Smooth muscle cell (in vitro differentiated cells): ENCODE results near the gene MAPKAP1. TPM values are rescaled to one million over a fixed set of nuclear protein-coding genes. Genes with fewer than 3 reads are reported as not detected.

ENCODE experiments used
- DNase-seq: peaks from one replicate; lab custom pipeline; 2025; ENCODE audit not compliant: unreplicated experiment; lab: John Stamatoyannopoulos, UW
- H2AFZ ChIP-seq: fragments of 200-600 bp; sonication (generic); 2 replicates; pipeline ENCODE4 v1.6.0; 2016; ENCODE audit warnings: antibody characterized with exemption, low read depth, mild to moderate bottlenecking
- H3F3A ChIP-seq: fragments of 200-600 bp; sonication (generic); 2 replicates; pipeline ENCODE4 v1.6.0; 2017; ENCODE audit warnings: antibody characterized with exemption, low read depth
- H3K27ac ChIP-seq: fragments of 200-600 bp; sonication (generic); 2 replicates; pipeline ENCODE4 v1.5.1; 2016; ENCODE audit warnings: low read depth, mild to moderate bottlenecking
- H3K27me3 ChIP-seq: fragments of 200-600 bp; sonication (generic); 2 replicates; pipeline ENCODE4 v1.6.1; 2016; ENCODE audit warnings: low read depth, mild to moderate bottlenecking
- H3K36me3 ChIP-seq: fragments of 200-600 bp; sonication (generic); 2 replicates; pipeline ENCODE4 v1.5.1; 2016; ENCODE audit warnings: low read depth
- H3K4me1 ChIP-seq: fragments of 200-600 bp; sonication (generic); 2 replicates; pipeline ENCODE4 v1.5.1; 2016; ENCODE audit warnings: low read depth
- H3K4me2 ChIP-seq: fragments of 200-600 bp; sonication (generic); 2 replicates; pipeline ENCODE4 v1.6.0; 2016; ENCODE audit warnings: mild to moderate bottlenecking
- H3K4me3 ChIP-seq: fragments of 200-600 bp; sonication (generic); 2 replicates; pipeline ENCODE4 v1.5.1; 2016; ENCODE audit warnings: mild to moderate bottlenecking
- H3K79me2 ChIP-seq: fragments of 200-600 bp; sonication (generic); 2 replicates; pipeline ENCODE4 v1.6.0; 2016; ENCODE audit warnings: low read depth, mild to moderate bottlenecking
- H3K9ac ChIP-seq: fragments of 200-600 bp; sonication (generic); 2 replicates; pipeline ENCODE4 v1.6.0; 2016; ENCODE audit warnings: low read depth
- H3K9me3 ChIP-seq: fragments of 200-600 bp; sonication (generic); replicated peaks from 2 replicates; pipeline ENCODE4 v1.5.1; 2016; ENCODE audit warnings: low read depth
- H4K20me1 ChIP-seq: fragments of 200-600 bp; sonication (generic); 2 replicates; pipeline ENCODE4 v1.6.0; 2016; ENCODE audit warnings: low read depth
- WGBS: methylation state at CpG from one replicate; pipeline ENCODE4 v1.1.7; 2016; ENCODE audit warnings: low lambda C conversion rate; 5-methylcytosine and 5-hydroxymethylcytosine counted together
- polyA plus RNA-seq: library from polyadenylated mRNA; unstranded; fragments of >200 nt; fragmentation: Nextera tagmentation; extraction: Ambion mirVana; gene quantifications from 2 replicates; pipeline ENCODE4 v1.2.1, GENCODE V29; 2016
- total RNA-seq: library from RNA; depleted of rRNA; stranded (reverse); fragments of >200 nt; gene quantifications from 2 replicates; pipeline ENCODE4 v1.2.3, GENCODE V29; 2014
- TF ChIP-seq, protein P1 (sequence below): fragments of 200-600 bp; sonication (generic); IDR thresholded peaks from 2 replicates; pipeline ENCODE4 v1.5.1; 2017; ENCODE audit warnings: borderline replicate concordance, mild to moderate bottlenecking, antibody characterized with exemption; ENCODE audit not compliant: insufficient read depth, poor library complexity, severe bottlenecking

Gene MAPKAP1
- total and polyA plus RNA-seq, 2 experiments from 2014 or later: 50.1 to 74.5 TPM

GRCh38 chr9:125687163-125687863, 19.7 kb downstream of the MAPKAP1 start:
- TF ChIP-seq, protein P1, sequence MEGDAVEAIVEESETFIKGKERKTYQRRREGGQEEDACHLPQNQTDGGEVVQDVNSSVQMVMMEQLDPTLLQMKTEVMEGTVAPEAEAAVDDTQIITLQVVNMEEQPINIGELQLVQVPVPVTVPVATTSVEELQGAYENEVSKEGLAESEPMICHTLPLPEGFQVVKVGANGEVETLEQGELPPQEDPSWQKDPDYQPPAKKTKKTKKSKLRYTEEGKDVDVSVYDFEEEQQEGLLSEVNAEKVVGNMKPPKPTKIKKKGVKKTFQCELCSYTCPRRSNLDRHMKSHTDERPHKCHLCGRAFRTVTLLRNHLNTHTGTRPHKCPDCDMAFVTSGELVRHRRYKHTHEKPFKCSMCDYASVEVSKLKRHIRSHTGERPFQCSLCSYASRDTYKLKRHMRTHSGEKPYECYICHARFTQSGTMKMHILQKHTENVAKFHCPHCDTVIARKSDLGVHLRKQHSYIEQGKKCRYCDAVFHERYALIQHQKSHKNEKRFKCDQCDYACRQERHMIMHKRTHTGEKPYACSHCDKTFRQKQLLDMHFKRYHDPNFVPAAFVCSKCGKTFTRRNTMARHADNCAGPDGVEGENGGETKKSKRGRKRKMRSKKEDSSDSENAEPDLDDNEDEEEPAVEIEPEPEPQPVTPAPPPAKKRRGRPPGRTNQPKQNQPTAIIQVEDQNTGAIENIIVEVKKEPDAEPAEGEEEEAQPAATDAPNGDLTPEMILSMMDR: no peak
- no peak overlapping the region for H3K27ac ChIP-seq
- H3K9ac ChIP-seq: no peak overlapping the region
- WGBS: 71% methylated on average over 4 of the region's 4 CpGs
- DNase-seq: no peak
- no peaks in the 10 kb centered on the region for H3K27me3 ChIP-seq
- peaks cover 51% of the 10 kb centered on the region for H3K79me2 ChIP-seq
- H3K4me1 ChIP-seq: no peaks in the 10 kb centered on the region
- H3F3A ChIP-seq: no peaks in the 10 kb centered on the region
- no peak overlapping the region for H3K4me3 ChIP-seq
- no peaks in the 10 kb centered on the region for H3K9me3 ChIP-seq
- H3K4me2 ChIP-seq: no peak overlapping the region
- H2AFZ ChIP-seq: no peak overlapping the region
- H4K20me1 ChIP-seq: peaks cover 83% of the 10 kb centered on the region
- no peaks in the 10 kb centered on the region for H3K36me3 ChIP-seq

DNA sequence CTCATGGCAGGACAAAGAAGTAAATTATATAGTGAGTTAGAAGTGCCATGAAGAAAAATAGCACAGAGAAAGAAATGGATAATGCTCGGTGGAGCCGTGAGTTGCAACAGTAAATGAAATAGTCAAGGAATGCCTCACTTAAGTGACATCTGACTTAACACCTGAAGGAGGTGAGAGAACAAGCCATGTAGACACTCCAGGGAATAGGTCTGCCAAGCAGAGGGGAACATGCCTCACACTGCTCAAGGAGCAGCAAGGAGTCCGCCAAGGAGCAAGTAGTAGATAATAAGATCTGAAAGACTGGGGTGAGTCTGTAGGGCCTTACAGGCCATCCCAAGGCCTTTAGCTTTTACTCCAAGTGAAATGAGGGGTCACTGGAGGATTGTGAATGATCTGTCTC, 21.8 kb downstream of the MAPKAP1 start:
- Histone ChIP-seq H3K4me2 (no peak overlapping the region), H3K27me3 (no peaks in the 10 kb centered on the region), H3F3A (no peaks in the 10 kb centered on the region), H3K4me1 (no peaks in the 10 kb centered on the region), H2AFZ (no peak overlapping the region), H3K27ac (no peak overlapping the region), H3K36me3 (no peaks in the 10 kb centered on the region), H3K9ac (no peak overlapping the region), H3K79me2 (peaks cover 52% of the 10 kb centered on the region), H3K9me3 (no peaks in the 10 kb centered on the region), H3K4me3 (no peak overlapping the region), H4K20me1 (peaks cover 91% of the 10 kb centered on the region)
- TF ChIP-seq, protein P1: no peak
- no peak for DNase-seq
- 96% methylated on average over 3 of the region's 3 CpGs for WGBS

- WGBS: 76% methylated on average over 3 of the region's 3 CpGs
- no peak overlapping the region for H2AFZ ChIP-seq
- H3K4me2 ChIP-seq: no peak overlapping the region
- H3K9me3 ChIP-seq: no peaks in the 10 kb centered on the region
- H3K4me3 ChIP-seq: no peak overlapping the region
- peaks cover 86% of the 10 kb centered on the region for H4K20me1 ChIP-seq
- DNase-seq: no peak
- H3K36me3 ChIP-seq: no peaks in the 10 kb centered on the region
- no peak overlapping the region for H3K9ac ChIP-seq
- H3K79me2 ChIP-seq: peaks cover 44% of the 10 kb centered on the region
- H3F3A ChIP-seq: no peaks in the 10 kb centered on the region
- TF ChIP-seq, protein P1: no peak
- no peak overlapping the region for H3K27ac ChIP-seq
- no peaks in the 10 kb centered on the region for H3K4me1 ChIP-seq
- H3K27me3 ChIP-seq: no peaks in the 10 kb centered on the region
Measured at GRCh38 chr9:125683486-125683885, 23.5 kb downstream of the MAPKAP1 start.

DNA sequence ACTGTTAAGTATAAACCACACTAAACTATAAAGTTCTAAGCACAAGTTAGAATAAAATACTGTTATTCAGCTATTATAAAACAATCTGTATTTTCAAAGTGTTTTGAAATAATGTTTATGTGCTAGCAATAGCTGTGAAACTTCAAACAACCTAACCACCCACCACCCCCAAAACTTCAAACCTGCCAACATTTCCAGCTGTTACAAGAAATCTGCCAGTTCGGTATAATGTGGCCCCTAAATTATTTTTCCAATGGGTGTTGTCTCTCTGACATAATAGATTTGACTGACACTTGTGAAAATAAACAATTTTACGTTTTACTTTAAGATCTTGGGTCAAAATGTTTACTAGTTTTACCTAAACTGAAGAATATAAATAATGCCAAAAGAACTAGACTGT, 24.7 kb downstream of the MAPKAP1 start:
- WGBS: 87% methylated on average over 2 of the region's 2 CpGs
- no peak for DNase-seq
- no peak overlapping the region for H3K4me2 ChIP-seq

More for the DNA sequence above, 24.7 kb downstream of the MAPKAP1 start:
- H3K9me3 ChIP-seq: no peaks in the 10 kb centered on the region
- H3K4me3 ChIP-seq: no peak overlapping the region
- no peaks in the 10 kb centered on the region for H3K36me3 ChIP-seq
- no peak overlapping the region for H2AFZ ChIP-seq
- H3F3A ChIP-seq: no peaks in the 10 kb centered on the region
- peaks cover 75% of the 10 kb centered on the region for H4K20me1 ChIP-seq
- H3K27ac ChIP-seq: no peak overlapping the region
- peaks cover 39% of the 10 kb centered on the region for H3K79me2 ChIP-seq
- no peak overlapping the region for H3K9ac ChIP-seq
- H3K27me3 ChIP-seq: no peaks in the 10 kb centered on the region
- TF ChIP-seq, protein P1: no peak
- H3K4me1 ChIP-seq: no peaks in the 10 kb centered on the region
